GM06990 (cell line): Measurements from ENCODE around the gene SYNE2.

Experiments
- DNase-seq: peaks from one replicate; pipeline ENCODE4 v3.0.0-alpha.2; 2011; ENCODE audit not compliant: insufficient read length; ENCODE audit errors: extremely low read depth
- H3K27me3 ChIP-seq: replicated peaks from 2 replicates; pipeline ENCODE4 v1.6.0; 2011; ENCODE audit warnings: low read length; ENCODE audit not compliant: control insufficient read depth, insufficient read depth
- H3K36me3 ChIP-seq: 2 replicates; pipeline ENCODE4 v1.5.1; 2011; ENCODE audit warnings: low read length; ENCODE audit not compliant: control insufficient read depth, insufficient read depth
- H3K4me3 ChIP-seq: replicated peaks from 2 replicates; pipeline ENCODE4 v1.5.1; 2011; ENCODE audit warnings: low read depth, mild to moderate bottlenecking, control low read depth, low read length
- TF ChIP-seq, protein P1 (sequence below): IDR thresholded peaks from 2 replicates; pipeline ENCODE4 v1.5.1; 2011; ENCODE audit warnings: low read length, control low read depth, mild to moderate bottlenecking, inconsistent platforms; ENCODE audit not compliant: insufficient read depth, poor library complexity, severe bottlenecking

SYNE2 gene

DNA sequence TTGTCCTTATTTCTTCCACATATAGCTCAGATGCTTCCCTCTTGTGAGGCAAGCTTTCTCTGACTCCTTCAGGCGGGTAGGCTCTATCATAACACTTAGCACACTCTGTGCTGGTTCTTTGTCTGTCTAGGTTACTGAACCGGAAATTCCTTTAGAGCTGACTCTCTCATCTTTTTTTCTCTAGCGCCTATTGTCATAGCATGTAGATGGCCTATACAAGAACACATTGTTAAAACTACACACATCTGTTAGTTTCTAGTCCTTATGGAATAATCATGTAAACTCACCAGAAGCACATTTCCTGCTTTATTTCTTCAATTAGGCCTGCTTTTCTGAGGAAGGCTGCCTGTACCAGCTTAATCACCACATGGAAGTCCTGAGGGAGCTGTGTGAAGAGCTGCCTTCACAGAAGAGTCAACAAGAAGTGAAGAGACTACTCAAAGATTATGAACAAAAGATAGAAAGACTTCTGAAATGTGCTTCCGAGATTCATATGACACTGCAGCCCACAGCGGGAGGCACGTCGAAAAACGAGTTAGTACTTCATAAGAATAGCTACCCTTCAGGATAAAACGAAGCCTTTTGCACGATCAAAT, 143.9 kb downstream of the SYNE2 start:
- TF ChIP-seq, protein P1, sequence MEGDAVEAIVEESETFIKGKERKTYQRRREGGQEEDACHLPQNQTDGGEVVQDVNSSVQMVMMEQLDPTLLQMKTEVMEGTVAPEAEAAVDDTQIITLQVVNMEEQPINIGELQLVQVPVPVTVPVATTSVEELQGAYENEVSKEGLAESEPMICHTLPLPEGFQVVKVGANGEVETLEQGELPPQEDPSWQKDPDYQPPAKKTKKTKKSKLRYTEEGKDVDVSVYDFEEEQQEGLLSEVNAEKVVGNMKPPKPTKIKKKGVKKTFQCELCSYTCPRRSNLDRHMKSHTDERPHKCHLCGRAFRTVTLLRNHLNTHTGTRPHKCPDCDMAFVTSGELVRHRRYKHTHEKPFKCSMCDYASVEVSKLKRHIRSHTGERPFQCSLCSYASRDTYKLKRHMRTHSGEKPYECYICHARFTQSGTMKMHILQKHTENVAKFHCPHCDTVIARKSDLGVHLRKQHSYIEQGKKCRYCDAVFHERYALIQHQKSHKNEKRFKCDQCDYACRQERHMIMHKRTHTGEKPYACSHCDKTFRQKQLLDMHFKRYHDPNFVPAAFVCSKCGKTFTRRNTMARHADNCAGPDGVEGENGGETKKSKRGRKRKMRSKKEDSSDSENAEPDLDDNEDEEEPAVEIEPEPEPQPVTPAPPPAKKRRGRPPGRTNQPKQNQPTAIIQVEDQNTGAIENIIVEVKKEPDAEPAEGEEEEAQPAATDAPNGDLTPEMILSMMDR, result no peak
- no peak for DNase-seq
- H3K27me3 ChIP-seq, result no peaks in the 10 kb centered on the region
- peaks cover 4% of the 10 kb centered on the region for H3K36me3 ChIP-seq
- H3K4me3 ChIP-seq, result no peak overlapping the region

DNA sequence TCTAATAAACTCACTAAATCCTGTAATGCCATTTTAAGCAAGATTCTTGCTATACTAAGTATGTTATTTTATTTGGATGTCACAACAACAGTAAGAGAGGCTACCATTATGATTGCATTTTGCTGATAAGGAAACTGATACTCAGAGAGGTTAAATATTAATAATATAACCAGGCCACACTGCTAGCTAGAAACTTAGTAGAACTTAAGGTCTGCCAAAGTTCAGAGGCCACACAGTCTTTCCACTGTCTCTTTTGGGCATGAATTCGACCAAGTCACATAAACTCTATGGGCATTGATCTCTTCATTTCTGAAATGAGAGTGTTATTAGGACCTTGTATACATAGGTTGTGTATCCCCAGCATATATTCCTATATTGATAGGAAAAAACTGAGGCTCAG, 147.9 kb downstream of the SYNE2 start:
- Histone ChIP-seq H3K4me3 (no peak overlapping the region), H3K36me3 (peaks cover 1% of the 10 kb centered on the region), H3K27me3 (no peaks in the 10 kb centered on the region)
- TF ChIP-seq, protein P1, result no peak
- no peak for DNase-seq

DNA sequence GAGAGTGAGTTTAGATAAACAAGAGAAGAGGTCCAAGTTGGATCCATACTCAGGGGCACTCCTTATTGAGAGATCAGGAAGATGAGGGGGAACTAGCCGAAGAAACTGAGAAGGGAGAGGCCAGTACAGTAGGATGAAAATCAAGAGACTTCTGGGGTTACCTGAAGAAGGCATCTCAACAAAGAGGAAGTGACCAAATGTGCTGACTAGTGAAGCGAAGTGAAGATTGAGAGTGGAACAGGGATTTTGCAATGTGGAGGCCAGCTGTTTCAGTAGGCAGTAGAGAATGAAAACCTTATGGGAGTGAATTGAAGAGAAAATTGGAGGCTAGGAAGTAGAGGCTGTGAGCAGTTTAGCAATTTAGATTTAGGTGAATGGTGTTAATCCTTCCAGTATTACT, 153.0 kb downstream of the SYNE2 start:
- peaks cover 1% of the 10 kb centered on the region for H3K36me3 ChIP-seq
- H3K4me3 ChIP-seq, result no peak overlapping the region
- TF ChIP-seq, protein P1, result no peak
- H3K27me3 ChIP-seq, result no peaks in the 10 kb centered on the region
- no peak for DNase-seq

DNA sequence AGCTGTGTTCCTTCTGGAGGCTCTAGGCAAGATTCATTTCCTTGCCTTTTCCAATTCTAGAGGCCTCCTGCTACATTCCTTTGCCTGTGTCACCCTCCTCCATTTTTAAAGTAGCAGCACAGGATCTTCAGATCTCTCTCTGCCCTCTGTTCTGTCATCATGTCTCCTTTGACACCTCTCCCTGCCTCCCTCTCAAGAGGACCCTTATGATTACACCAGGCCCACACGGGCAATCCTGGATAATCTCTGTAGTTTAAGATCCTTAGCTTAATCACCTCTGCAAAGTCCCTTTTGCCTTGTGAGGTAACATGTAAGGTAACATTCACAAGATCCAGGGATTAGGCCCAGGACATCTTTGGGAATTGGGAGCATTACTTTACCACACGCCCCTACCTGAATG, 155.2 kb downstream of the SYNE2 start:
- Histone ChIP-seq H3K36me3 (peaks cover 3% of the 10 kb centered on the region), H3K27me3 (no peaks in the 10 kb centered on the region), H3K4me3 (no peak overlapping the region)
- no peak for DNase-seq
- TF ChIP-seq, protein P1, result no peak

DNA sequence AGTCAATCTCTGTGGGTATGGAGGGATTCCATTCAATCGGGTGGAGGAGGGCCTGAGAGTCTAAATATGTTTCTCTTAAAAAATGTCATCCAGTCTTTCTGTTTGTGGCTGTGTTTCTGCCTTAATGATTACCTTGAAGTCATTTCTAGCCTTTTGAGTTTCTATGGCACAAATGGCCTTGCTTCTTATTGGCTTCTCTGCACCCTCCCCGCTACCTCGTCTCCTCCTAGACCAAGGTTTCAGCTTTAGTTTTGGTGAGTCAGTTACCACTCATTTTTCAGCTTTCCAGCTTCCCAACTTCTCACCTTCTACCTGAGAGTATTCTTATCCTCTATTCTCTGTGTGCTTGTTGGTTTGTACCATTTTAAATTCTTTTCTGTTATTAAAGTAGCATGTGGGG, 159.2 kb downstream of the SYNE2 start:
- DNase-seq, result no peak
- TF ChIP-seq, protein P1, result no peak
- peaks cover 1% of the 10 kb centered on the region for H3K36me3 ChIP-seq
- no peaks in the 10 kb centered on the region for H3K27me3 ChIP-seq
- H3K4me3 ChIP-seq, result no peak overlapping the region

DNA sequence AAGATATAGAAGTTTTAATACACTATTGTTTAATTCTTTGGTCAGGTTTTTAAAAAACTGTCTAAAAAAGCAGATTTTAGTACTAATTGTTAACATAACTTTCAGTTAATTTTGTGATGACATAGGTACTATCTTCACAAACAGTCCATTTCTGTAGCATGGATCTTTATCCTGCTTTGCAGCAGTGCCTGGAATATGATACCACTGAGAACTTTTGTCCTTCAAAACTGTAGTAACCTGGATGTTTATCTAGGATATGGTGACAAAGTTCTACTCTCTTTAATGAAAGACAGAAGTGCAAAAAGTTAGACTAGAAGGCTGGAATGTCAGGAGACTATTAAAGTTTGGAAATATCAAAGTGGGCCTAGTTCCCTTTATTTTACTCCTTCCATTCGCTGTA, 159.9 kb downstream of the SYNE2 start:
- no peak overlapping the region for H3K4me3 ChIP-seq
- no peaks in the 10 kb centered on the region for H3K27me3 ChIP-seq
- no peak for DNase-seq
- TF ChIP-seq, protein P1, result no peak
- peaks cover 1% of the 10 kb centered on the region for H3K36me3 ChIP-seq
